OCI-LY3 (cell line): Measurements from ENCODE around the gene SCN8A.
"Not testable (repeated sequence)": the region's sequence is repeated elsewhere in the genome, so short reads cannot be mapped to it uniquely, and the experiment has no call there.

Source experiments
- H2AFZ ChIP-seq: fragments of 200-600, 300-600 bp; shearing (Covaris generic); 2 replicates; pipeline ENCODE4 v1.6.0; 2014; ENCODE audit warnings: antibody characterized with exemption, low read depth, low read length
- H3K27ac ChIP-seq: fragments of 200-600, 300-600 bp; sonication (generic); 2 replicates; pipeline ENCODE4 v1.5.1; 2014; ENCODE audit warnings: mild to moderate bottlenecking, low read length, moderate library complexity, mixed read lengths
- H3K27me3 ChIP-seq: fragments of 200-600, 300-600 bp; sonication (generic); 2 replicates; pipeline ENCODE4 v1.6.1; 2014; ENCODE audit warnings: low read depth, low read length, mixed read lengths
- H3K36me3 ChIP-seq: fragments of 200-600, 300-600 bp; sonication (generic); replicated peaks from 2 replicates; pipeline ENCODE3; 2014; ENCODE audit warnings: low read depth, low read length, mixed read lengths
- H3K4me1 ChIP-seq: fragments of 300-600, 200-600 bp; sonication (generic); 2 replicates; pipeline ENCODE4 v1.6.1; 2014; ENCODE audit warnings: low read length, mixed read lengths
- H3K4me2 ChIP-seq: fragments of 200-600, 300-600 bp; sonication (generic); 2 replicates; pipeline ENCODE4 v1.6.1; 2014; ENCODE audit warnings: low read length, mixed read lengths
- H3K4me3 ChIP-seq: fragments of 300-600, 200-600 bp; sonication (generic); 2 replicates; pipeline ENCODE4 v1.5.1; 2014; ENCODE audit warnings: antibody characterized with exemption, mild to moderate bottlenecking, low read length, moderate library complexity
- H3K79me2 ChIP-seq: fragments of 300-600, 200-600 bp; shearing (Covaris generic); 2 replicates; pipeline ENCODE4 v1.6.1; 2014; ENCODE audit warnings: mild to moderate bottlenecking, low read length, mixed read lengths
- H3K9ac ChIP-seq: fragments of 300-600, 200-600 bp; shearing (Covaris generic); 2 replicates; pipeline ENCODE4 v1.6.0; 2014; ENCODE audit warnings: mild to moderate bottlenecking, low read length, moderate library complexity
- H3K9me3 ChIP-seq: fragments of 200-600, 300-600 bp; shearing (Covaris generic); 2 replicates; pipeline ENCODE4 v1.6.1; 2014; ENCODE audit warnings: low read length, mixed read lengths; ENCODE audit not compliant: insufficient read depth
- H4K20me1 ChIP-seq: fragments of 200-600, 300-600 bp; sonication (generic); 2 replicates; pipeline ENCODE4 v1.6.1; 2016; ENCODE audit warnings: low read length, mixed read lengths; ENCODE audit not compliant: insufficient read depth
- CTCF ChIP-seq: fragments of 200-600, 300-600 bp; sonication (generic); IDR thresholded peaks from 2 replicates; pipeline ENCODE4 v1.5.1; 2014; ENCODE audit warnings: antibody characterized with exemption, low read length, low read depth
- EZH2phosphoT487 ChIP-seq: fragments of 200-600 bp; shearing (Covaris generic); IDR thresholded peaks from 2 replicates; pipeline ENCODE4 v1.6.1; 2018; ENCODE audit warnings: antibody characterized with exemption, mixed run types, low read depth

Gene SCN8A

GRCh38 chr12:51593539-51593938, 2.5 kb downstream of the SCN8A start:
- Histone ChIP-seq H3K36me3 (no peaks in the 10 kb centered on the region), H3K9ac (no peak overlapping the region), H3K4me3 (no peak overlapping the region), H3K4me2 (no peak overlapping the region), H2AFZ (no peak overlapping the region), H3K27me3 (no peaks in the 10 kb centered on the region), H3K9me3 (no peaks in the 10 kb centered on the region), H3K27ac (no peak overlapping the region), H3K79me2 (peaks cover 3% of the 10 kb centered on the region; the same call in 1 of the 2 replicates), H4K20me1 (peaks cover 14% of the 10 kb centered on the region), H3K4me1 (peaks cover 8% of the 10 kb centered on the region)
- TF ChIP-seq CTCF, result no peak
- TF ChIP-seq EZH2phosphoT487, result no peak

- Histone ChIP-seq H3K4me1 (no peaks in the 10 kb centered on the region), H3K9ac (no peak overlapping the region), H3K27ac (no peak overlapping the region), H3K9me3 (no peaks in the 10 kb centered on the region), H3K79me2 (no peaks in the 10 kb centered on the region), H3K4me3 (no peak overlapping the region), H2AFZ (no peak overlapping the region), H3K4me2 (no peak overlapping the region), H4K20me1 (peaks cover 6% of the 10 kb centered on the region), H3K36me3 (no peaks in the 10 kb centered on the region), H3K27me3 (no peaks in the 10 kb centered on the region)
- no peak for TF ChIP-seq CTCF
- TF ChIP-seq EZH2phosphoT487, result no peak
Observed at GRCh38 chr12:51598156-51598555, 7.1 kb downstream of the SCN8A start.

- Histone ChIP-seq H2AFZ (no peak overlapping the region), H3K4me3 (no peak overlapping the region), H3K9me3 (no peaks in the 10 kb centered on the region), H3K27me3 (no peaks in the 10 kb centered on the region), H3K9ac (no peak overlapping the region), H3K4me2 (no peak overlapping the region), H3K36me3 (no peaks in the 10 kb centered on the region), H3K4me1 (no peaks in the 10 kb centered on the region), H3K27ac (no peak overlapping the region), H4K20me1 (no peaks in the 10 kb centered on the region), H3K79me2 (no peaks in the 10 kb centered on the region)
- TF ChIP-seq CTCF, result no peak
- no peak for TF ChIP-seq EZH2phosphoT487
Observed at GRCh38 chr12:51600721-51601120, 9.7 kb downstream of the SCN8A start.

GRCh38 chr12:51601241-51601640, 10.2 kb downstream of the SCN8A start:
- H3K9ac ChIP-seq, result no peak overlapping the region
- H3K4me3 ChIP-seq, result no peak overlapping the region
- H3K4me2 ChIP-seq, result no peak overlapping the region
- no peaks in the 10 kb centered on the region for H3K36me3 ChIP-seq
- no peak overlapping the region for H2AFZ ChIP-seq
- no peaks in the 10 kb centered on the region for H3K4me1 ChIP-seq
- H3K9me3 ChIP-seq, result no peaks in the 10 kb centered on the region
- no peaks in the 10 kb centered on the region for H4K20me1 ChIP-seq
- no peaks in the 10 kb centered on the region for H3K79me2 ChIP-seq
- no peak for TF ChIP-seq CTCF
- no peak for TF ChIP-seq EZH2phosphoT487
- H3K27ac ChIP-seq, result no peak overlapping the region
- no peaks in the 10 kb centered on the region for H3K27me3 ChIP-seq

GRCh38 chr12:51605896-51606295, 14.9 kb downstream of the SCN8A start:
- H3K9ac ChIP-seq, H3K4me2 ChIP-seq, H3K36me3 ChIP-seq: not testable (repeated sequence)

GRCh38 chr12:51607197-51607596, 16.2 kb downstream of the SCN8A start:
- not testable (repeated sequence) for H3K4me3 ChIP-seq, H3K36me3 ChIP-seq, H3K4me1 ChIP-seq, H3K79me2 ChIP-seq, H3K9ac ChIP-seq, H2AFZ ChIP-seq, H3K27ac ChIP-seq, H3K27me3 ChIP-seq, H3K4me2 ChIP-seq, H4K20me1 ChIP-seq, H3K9me3 ChIP-seq

More at GRCh38 chr12:51605896-51606295, 14.9 kb downstream of the SCN8A start:
- not testable (repeated sequence) for H3K9me3 ChIP-seq, H3K27me3 ChIP-seq, H3K4me1 ChIP-seq, H2AFZ ChIP-seq, H4K20me1 ChIP-seq, H3K27ac ChIP-seq, H3K79me2 ChIP-seq, H3K4me3 ChIP-seq
